Lower lobe of right lung (tissue), 2 donors: Measurements from ENCODE around the gene ADAMTS12. TPM values are rescaled to one million over a fixed set of nuclear protein-coding genes. Genes with fewer than 3 reads are reported as not detected.

Experiments
- ATAC-seq, 2 donors: fragments of 200-7000 bp; cut with Tn5 transposase; one replicate each; pipeline ENCODE4 v1.9.1; 2020 to 2022; ENCODE audit warnings: mild to moderate bottlenecking in 2 of 2, moderate library complexity in 2 of 2
- DNase-seq: peaks from one replicate; pipeline ENCODE4 v3.0.0-alpha.2; 2020
- H3K27ac ChIP-seq: fragments of 200-600 bp; one replicate; pipeline ENCODE4 v1.8.0; 2022
- H3K27me3 ChIP-seq: fragments of 200-600 bp; one replicate; pipeline ENCODE4 v1.8.0; 2022; ENCODE audit warnings: low read depth
- H3K36me3 ChIP-seq: fragments of 200-600 bp; one replicate; pipeline ENCODE4 v1.8.0; 2022; ENCODE audit warnings: mild to moderate bottlenecking
- H3K4me1 ChIP-seq: fragments of 200-600 bp; one replicate; pipeline ENCODE4 v1.8.0; 2022
- H3K4me3 ChIP-seq: fragments of 200-600 bp; one replicate; pipeline ENCODE4 v1.8.0; 2022; ENCODE audit warnings: mild to moderate bottlenecking
- H3K9me3 ChIP-seq: fragments of 200-600 bp; one replicate; pipeline ENCODE4 v1.8.0; 2022
- CTCF ChIP-seq: fragments of 200-600 bp; IDR thresholded peaks from one replicate; pipeline ENCODE4 v1.8.0; 2022; ENCODE audit warnings: antibody characterized with exemption, mild to moderate bottlenecking
- intact Hi-C: fragments of 100-400 bp; cut with DNase I; formaldehyde crosslinking; loops from one replicate; pipeline ENCODE4 v1.11.0; 2022
- total RNA-seq: library from RNA; stranded (reverse); fragmentation: NEBNext Ultra II Directional; extraction: Animal tissue kit (Norgen Biotek cat#: 25700); gene quantifications from one replicate; pipeline ENCODE4 v1.2.1, GENCODE V29; 2021
- donor health status: DM: no; HTN: yes; CAD: no; lungs with severe emphysema.

ADAMTS12 gene
- total RNA-seq, 1 donor from 2014 or later, result 7.6 TPM

GRCh38 chr5:33608344-33609041 lies 283.3 kb downstream of the ADAMTS12 start:
- Histone ChIP-seq H3K4me3 (no peak overlapping the region), H3K4me1 (no peaks in the 10 kb centered on the region), H3K27ac (no peak overlapping the region), H3K27me3 (no peaks in the 10 kb centered on the region), H3K36me3 (no peaks in the 10 kb centered on the region), H3K9me3 (no peaks in the 10 kb centered on the region)
- intact Hi-C loops, result no loop called here
- no peak for ATAC-seq
- no peak for TF ChIP-seq CTCF
- no peak for DNase-seq

GRCh38 chr5:33604503-33604902 lies 287.3 kb downstream of the ADAMTS12 start:
- Histone ChIP-seq H3K27me3 (no peaks in the 10 kb centered on the region), H3K36me3 (no peaks in the 10 kb centered on the region)
- intact Hi-C loops, result no loop called here

GRCh38 chr5:33601881-33602280 lies 289.9 kb downstream of the ADAMTS12 start:
- TF ChIP-seq CTCF, result no peak
- intact Hi-C loops, result no loop called here
- ATAC-seq, result no peak
- Histone ChIP-seq H3K27ac (no peak overlapping the region), H3K36me3 (no peaks in the 10 kb centered on the region), H3K9me3 (no peaks in the 10 kb centered on the region), H3K4me1 (no peaks in the 10 kb centered on the region), H3K27me3 (no peaks in the 10 kb centered on the region), H3K4me3 (no peak overlapping the region)
- DNase-seq, result no peak

More at GRCh38 chr5:33604503-33604902, 287.3 kb downstream of the ADAMTS12 start:
- Histone ChIP-seq H3K4me1 (no peaks in the 10 kb centered on the region), H3K9me3 (no peaks in the 10 kb centered on the region), H3K27ac (no peak overlapping the region), H3K4me3 (no peak overlapping the region)
- ATAC-seq (no peak), DNase-seq (no peak)
- no peak for TF ChIP-seq CTCF

- TF ChIP-seq CTCF, result no peak
- no peak for DNase-seq
- no peak for ATAC-seq
- Histone ChIP-seq H3K36me3 (no peaks in the 10 kb centered on the region), H3K9me3 (no peaks in the 10 kb centered on the region), H3K4me3 (no peak overlapping the region), H3K4me1 (no peaks in the 10 kb centered on the region), H3K27ac (no peak overlapping the region), H3K27me3 (no peaks in the 10 kb centered on the region)
- intact Hi-C loops, result no loop called here
These were observed 296.5 kb downstream of the ADAMTS12 start for GRCh38 chr5:33595303-33595702.

- DNase-seq (no peak), ATAC-seq (no peak)
- H3K9me3 ChIP-seq, result no peaks in the 10 kb centered on the region
- H3K36me3 ChIP-seq, result no peaks in the 10 kb centered on the region
- intact Hi-C loops, result no loop called here
- no peaks in the 10 kb centered on the region for H3K4me1 ChIP-seq
- TF ChIP-seq CTCF, result no peak
- no peak overlapping the region for H3K4me3 ChIP-seq
- no peak overlapping the region for H3K27ac ChIP-seq
- no peaks in the 10 kb centered on the region for H3K27me3 ChIP-seq
These were observed 297.8 kb downstream of the ADAMTS12 start for GRCh38 chr5:33594006-33594405.
